ENCODE results near the gene HOXA13. TPM values are rescaled to one million over a fixed set of nuclear protein-coding genes. Genes with fewer than 3 reads are reported as not detected.

The HOXA13 gene
- total RNA-seq, 1 donor from 2014 or later, result under 0.01 TPM

DNA sequence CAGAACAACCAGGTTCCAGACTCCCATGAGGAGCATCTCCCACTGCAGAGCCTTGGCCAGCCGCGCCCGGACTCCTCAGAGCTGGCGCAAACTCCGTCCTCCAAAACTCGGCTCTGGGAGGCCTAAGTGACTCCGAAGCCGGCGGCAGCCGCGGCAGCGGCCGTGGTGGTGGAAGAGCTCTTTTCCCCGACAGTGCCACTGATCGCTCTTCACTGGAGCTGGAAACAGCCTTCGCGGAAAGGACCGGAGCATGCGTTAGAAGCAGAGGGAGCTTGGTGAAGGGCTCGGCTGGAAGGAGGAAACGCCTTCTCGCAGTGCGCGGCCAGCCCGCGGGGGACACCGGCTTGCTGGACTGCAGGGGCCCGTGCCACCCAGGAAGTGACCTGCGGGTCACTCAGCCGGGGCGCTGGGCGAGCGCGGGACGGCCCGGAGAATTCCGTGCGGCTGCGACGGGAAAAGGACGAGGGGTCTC, 5.0 kb upstream of the HOXA13 start:
- H3K27me3 ChIP-seq (ENCODE audit: control insufficient read depth, insufficient read depth, low read length), result peaks cover 73% of the 10 kb centered on the region
- no peak overlapping the region for H3K4me3 ChIP-seq (ENCODE audit: low read depth, low read length)
- no peaks in the 10 kb centered on the region for H3K36me3 ChIP-seq (ENCODE audit: control insufficient read depth, insufficient read depth, low read length)
- DNase-seq (ENCODE audit: low read depth) (no peak), FAIRE-seq (no peak)
- TF ChIP-seq, protein P1, sequence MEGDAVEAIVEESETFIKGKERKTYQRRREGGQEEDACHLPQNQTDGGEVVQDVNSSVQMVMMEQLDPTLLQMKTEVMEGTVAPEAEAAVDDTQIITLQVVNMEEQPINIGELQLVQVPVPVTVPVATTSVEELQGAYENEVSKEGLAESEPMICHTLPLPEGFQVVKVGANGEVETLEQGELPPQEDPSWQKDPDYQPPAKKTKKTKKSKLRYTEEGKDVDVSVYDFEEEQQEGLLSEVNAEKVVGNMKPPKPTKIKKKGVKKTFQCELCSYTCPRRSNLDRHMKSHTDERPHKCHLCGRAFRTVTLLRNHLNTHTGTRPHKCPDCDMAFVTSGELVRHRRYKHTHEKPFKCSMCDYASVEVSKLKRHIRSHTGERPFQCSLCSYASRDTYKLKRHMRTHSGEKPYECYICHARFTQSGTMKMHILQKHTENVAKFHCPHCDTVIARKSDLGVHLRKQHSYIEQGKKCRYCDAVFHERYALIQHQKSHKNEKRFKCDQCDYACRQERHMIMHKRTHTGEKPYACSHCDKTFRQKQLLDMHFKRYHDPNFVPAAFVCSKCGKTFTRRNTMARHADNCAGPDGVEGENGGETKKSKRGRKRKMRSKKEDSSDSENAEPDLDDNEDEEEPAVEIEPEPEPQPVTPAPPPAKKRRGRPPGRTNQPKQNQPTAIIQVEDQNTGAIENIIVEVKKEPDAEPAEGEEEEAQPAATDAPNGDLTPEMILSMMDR (IDR thresholded peaks at IDR 0.05; ENCODE audit: insufficient read depth, low read length, severe bottlenecking), result no peak

DNA sequence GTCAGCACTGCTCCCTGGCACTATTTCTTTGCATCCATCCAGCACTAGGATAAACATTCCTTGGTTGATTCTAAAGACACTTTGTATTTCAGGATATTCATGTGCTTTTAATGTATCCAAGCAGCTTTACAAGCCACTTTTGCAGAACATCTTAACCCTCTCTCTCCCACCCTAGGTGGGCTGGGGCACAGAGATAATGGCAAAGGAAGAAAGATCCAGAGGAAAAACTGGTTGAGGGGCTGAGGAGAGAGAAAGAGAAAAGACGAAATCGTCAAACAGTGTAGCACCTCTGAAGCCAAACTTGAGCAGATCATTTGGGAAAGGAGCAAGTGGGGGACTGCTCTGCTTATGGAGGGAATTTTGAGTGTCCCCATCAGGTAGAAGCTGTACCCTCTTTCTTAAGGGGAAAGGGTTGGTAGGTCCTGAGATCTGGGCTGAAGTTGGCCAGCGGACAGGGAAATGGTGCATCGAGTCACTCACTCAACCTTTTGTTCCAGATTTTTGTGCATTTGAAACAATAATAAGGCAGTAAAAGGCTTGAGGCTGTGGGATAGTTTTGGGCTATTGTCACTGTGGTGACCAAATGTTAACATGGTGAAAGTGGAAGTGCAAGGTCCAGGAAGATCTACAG, 4.2 kb upstream of the HOXA13 start:
- Histone ChIP-seq H3K4me3 (ENCODE audit: low read depth, low read length) (no peak overlapping the region), H3K36me3 (ENCODE audit: control insufficient read depth, insufficient read depth, low read length) (no peaks in the 10 kb centered on the region), H3K27me3 (ENCODE audit: control insufficient read depth, insufficient read depth, low read length) (peaks cover 67% of the 10 kb centered on the region)
- FAIRE-seq (no peak), DNase-seq (ENCODE audit: low read depth) (no peak)
- TF ChIP-seq, protein P1 (IDR thresholded peaks at IDR 0.05; ENCODE audit: insufficient read depth, low read length, severe bottlenecking), result no peak

DNA sequence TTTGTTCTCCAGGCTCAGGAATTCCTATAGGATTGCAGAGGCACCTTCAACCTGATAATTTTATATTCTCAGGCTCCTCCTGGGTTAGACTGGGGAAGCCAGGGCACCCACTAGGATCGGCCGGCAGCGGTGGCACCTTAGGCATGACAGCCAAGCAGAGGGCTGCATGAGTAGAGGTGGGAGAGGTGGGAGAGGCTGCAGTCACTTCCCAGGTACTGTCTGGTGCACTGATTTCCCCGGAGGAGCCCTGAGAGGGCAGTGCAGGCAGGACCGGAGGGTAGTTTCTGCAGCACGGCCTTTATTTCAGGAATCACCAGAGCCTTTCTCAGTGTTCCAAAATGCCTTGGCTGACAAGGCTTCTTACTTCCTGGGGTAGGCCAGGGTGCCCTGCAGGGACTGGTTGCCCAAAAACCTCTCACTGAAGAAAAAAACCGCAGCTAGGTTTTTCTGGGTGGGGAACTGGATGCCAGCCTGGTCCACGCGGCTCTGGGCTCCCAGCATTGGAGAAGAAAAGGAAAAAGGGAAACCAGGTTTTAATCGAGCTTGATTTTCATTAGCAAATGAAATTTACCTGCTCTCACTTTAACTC, 3.6 kb upstream of the HOXA13 start:
- Histone ChIP-seq H3K36me3 (ENCODE audit: control insufficient read depth, insufficient read depth, low read length) (no peaks in the 10 kb centered on the region), H3K4me3 (ENCODE audit: low read depth, low read length) (no peak overlapping the region), H3K27me3 (ENCODE audit: control insufficient read depth, insufficient read depth, low read length) (peaks cover 73% of the 10 kb centered on the region)
- TF ChIP-seq, protein P1 (IDR thresholded peaks at IDR 0.05; ENCODE audit: insufficient read depth, low read length, severe bottlenecking), result no peak
- no peak for DNase-seq (ENCODE audit: low read depth)
- FAIRE-seq, result no peak

DNA sequence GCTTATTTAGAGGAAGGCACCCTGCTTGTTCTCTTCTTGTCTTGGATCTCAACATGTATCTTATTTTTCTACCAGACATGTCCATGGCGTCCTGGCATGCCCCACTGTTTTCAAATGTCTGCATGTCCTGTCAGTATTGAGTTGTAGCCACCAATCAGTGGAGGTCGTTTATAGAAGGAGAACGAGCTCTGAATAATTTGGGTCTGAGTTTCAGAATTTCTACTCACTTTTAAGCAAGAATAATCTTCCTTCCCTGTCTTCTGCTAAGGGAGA, 2.9 kb upstream of the HOXA13 start:
- FAIRE-seq, result no peak
- H3K27me3 ChIP-seq (ENCODE audit: control insufficient read depth, insufficient read depth, low read length), result peaks cover 73% of the 10 kb centered on the region
- H3K4me3 ChIP-seq (ENCODE audit: low read depth, low read length), result no peak overlapping the region
- TF ChIP-seq, protein P1 (IDR thresholded peaks at IDR 0.05; ENCODE audit: insufficient read depth, low read length, severe bottlenecking), result no peak
- no peaks in the 10 kb centered on the region for H3K36me3 ChIP-seq (ENCODE audit: control insufficient read depth, insufficient read depth, low read length)
- DNase-seq (ENCODE audit: low read depth), result no peak

DNA sequence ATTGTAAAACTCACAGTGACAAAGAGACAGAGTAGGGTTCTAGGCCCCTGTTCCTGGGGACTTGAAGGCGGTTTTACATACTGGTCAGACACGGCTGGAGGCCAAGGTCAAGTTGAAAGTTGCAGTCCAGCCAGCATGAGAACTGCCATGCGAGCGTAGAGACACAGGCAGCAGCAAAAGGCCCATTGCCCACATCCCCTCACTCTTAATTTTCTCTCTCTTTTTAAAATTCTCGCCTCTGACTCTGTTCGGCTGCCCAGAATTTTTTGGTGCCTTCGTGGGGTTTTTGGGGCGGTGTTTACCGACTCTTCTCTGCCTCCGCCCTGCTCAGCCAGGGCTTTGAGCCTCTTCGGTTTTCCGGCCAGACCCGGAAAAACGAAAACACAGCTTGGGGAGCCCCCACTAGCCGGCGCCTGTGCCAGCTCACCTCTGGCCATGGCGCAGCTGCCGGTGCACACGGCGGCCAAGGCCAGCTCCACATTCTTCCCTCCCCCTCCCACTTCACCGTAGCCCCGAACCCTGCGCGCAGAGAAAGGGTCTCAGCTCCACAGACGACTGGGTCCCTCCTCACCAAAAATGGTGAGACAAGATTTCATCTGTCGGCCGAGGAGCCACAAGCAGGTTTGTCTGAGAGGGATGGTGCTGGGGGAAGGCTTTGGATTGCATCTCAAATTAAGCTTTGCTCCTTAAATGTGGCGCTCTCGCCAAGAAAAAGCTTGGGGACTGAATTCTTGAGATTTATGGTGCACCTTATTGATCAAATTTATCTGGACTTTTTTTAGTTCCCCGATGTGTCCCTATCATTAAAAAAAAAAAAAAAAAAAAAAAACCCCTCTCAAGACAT, 2.3 kb upstream of the HOXA13 start:
- no peak overlapping the region for H3K4me3 ChIP-seq (ENCODE audit: low read depth, low read length)
- H3K27me3 ChIP-seq (ENCODE audit: control insufficient read depth, insufficient read depth, low read length), result peaks cover 77% of the 10 kb centered on the region
- no peak for DNase-seq (ENCODE audit: low read depth)
- no peaks in the 10 kb centered on the region for H3K36me3 ChIP-seq (ENCODE audit: control insufficient read depth, insufficient read depth, low read length)
- FAIRE-seq, result no peak
- TF ChIP-seq, protein P1 (IDR thresholded peaks at IDR 0.05; ENCODE audit: insufficient read depth, low read length, severe bottlenecking), result no peak
